Motor neuron (in vitro differentiated cells): ENCODE data around the gene HOXA5. TPM values are rescaled to one million over a fixed set of nuclear protein-coding genes. Genes with fewer than 3 reads are reported as not detected.

Experiments
- ATAC-seq, 8 experiments: fragments of 200-7000 bp; cut with Tn5 transposase; replicated peaks in 6 of 8; 2 replicates each; pipeline ENCODE4 v1.8.0; 2021; ENCODE audit warnings: mild to moderate bottlenecking in 8 of 8, moderate library complexity in 8 of 8
- H3K27ac ChIP-seq, 2 donors: fragments of 250-450 bp; sonication (Bioruptor Pico); 2 replicates each; pipeline ENCODE4 v1.9.0; 2021; ENCODE audit warnings: antibody characterized with exemption in 2 of 2, mild to moderate bottlenecking in 2 of 2, moderate library complexity in 1 of 2
- H3K4me1 ChIP-seq, 2 donors: fragments of 250-450 bp; sonication (Bioruptor Pico); replicated peaks in 1 of 2; 2 replicates each; pipeline ENCODE4 v1.6.1; 2021; ENCODE audit warnings: antibody characterized with exemption in 2 of 2, mild to moderate bottlenecking in 2 of 2, moderate library complexity in 1 of 2
- H3K4me3 ChIP-seq, 5 donors: fragments of 250-450 bp; sonication (Bioruptor Pico); 2 replicates each; pipeline ENCODE4 v1.9.0; 2021; ENCODE audit warnings: antibody characterized with exemption in 5 of 5, mild to moderate bottlenecking in 5 of 5, moderate library complexity in 4 of 5
- WGBS, 10 experiments: fragments of 450-650 bp; shearing (Covaris generic); methylation state at CpG; one replicate each; pipeline ENCODE4 v1.0.0; 2022; 5-methylcytosine and 5-hydroxymethylcytosine counted together
- in situ Hi-C, 9 experiments: fragments of 400-800 bp; cut with MboI; loops; one replicate each; pipeline ENCODE4 v1.15.0; 2021; ENCODE audit warnings: low sequenced_read_pairs in 9 of 9, low pct_unique_long_range_greater_than_20kb in 2 of 9; ENCODE audit not compliant: unreplicated experiment in 9 of 9
- total RNA-seq, 8 experiments: library from RNA; unstranded; fragments of 300-600 nt; gene quantifications; 2 replicates each; pipeline versions ENCODE4 v1.2.3 to v1.2.4, GENCODE V29; 2022

The HOXA5 gene
- total RNA-seq, 8 experiments from 2014 or later = 10.0 to 121 (median 73.0) TPM

- H3K4me3 ChIP-seq = peak overlapping the region; percentile 41 to 87 (median 69)
- WGBS, 10 experiments = 0 to 89% (median 33%) methylated on average over 1 of the region's 1 CpG; no CpG with 5 or more reads in 5 of the 10 experiments
- in situ Hi-C loops = loop anchor here in 1 of 9 experiments (25.0 kb wide), 1 partner anchor 257 kb away; the partner anchor contains the start of gene SKAP2
- peak in 1 of 8 experiments; percentile 2 for ATAC-seq
- peak overlapping the region; percentile 94 to 95 for H3K27ac ChIP-seq
- peaks cover 12 to 54% of the 10 kb centered on the region in 2 donors for H3K4me1 ChIP-seq
Measured at GRCh38 chr7:27119412-27119911, 24.0 kb downstream of the HOXA5 start.

DNA sequence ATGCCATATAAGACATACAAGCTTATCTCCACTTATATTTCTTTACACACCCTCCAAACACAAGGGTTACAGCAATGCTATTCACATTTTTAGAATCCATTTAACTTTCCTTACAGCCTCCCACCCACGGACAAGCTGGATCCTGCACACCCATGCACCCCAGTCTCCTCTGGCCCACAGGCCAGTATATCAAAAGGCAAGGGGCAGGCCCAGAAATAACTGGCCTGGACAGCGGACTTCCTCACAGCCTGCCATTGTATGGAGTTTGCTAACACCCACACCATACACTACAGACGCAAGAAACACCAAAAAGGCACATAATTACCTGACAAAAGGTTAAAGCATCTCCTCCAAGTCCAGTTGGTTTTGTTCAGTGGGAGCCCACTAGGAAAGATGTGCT lies 24.9 kb downstream of the HOXA5 start:
- Histone ChIP-seq H3K4me1 (peaks cover 12 to 48% of the 10 kb centered on the region in 2 donors), H3K4me3 (peak overlapping the region; percentile 61 to 87 (median 80)), H3K27ac (peak overlapping the region; percentile 92 to 94)
- ATAC-seq = no peak
- 0 to 60% (median 20%) methylated on average over 1 to 2 of the region's 3 CpGs; no CpG with 5 or more reads in 3 of the 10 experiments for WGBS, 10 experiments
- in situ Hi-C loops = loop anchor here in 1 of 9 experiments (25.0 kb wide), 1 partner anchor 256 kb away; the partner anchor contains the start of gene SKAP2

- H3K27ac ChIP-seq = peak overlapping the region; percentile 92 to 94
- H3K4me1 ChIP-seq = peaks cover 12 to 42% of the 10 kb centered on the region in 2 donors
- 0 to 100% (median 8%) methylated on average over 1 to 9 of the region's 19 CpGs; no CpG with 5 or more reads in 1 of the 10 experiments for WGBS, 10 experiments
- peak overlapping the region; percentile 61 to 87 (median 80) for H3K4me3 ChIP-seq
- in situ Hi-C loops = loop anchor here in 1 of 9 experiments (25.0 kb wide), 1 partner anchor 256 kb away; the partner anchor contains the start of gene SKAP2
- peak in 1 of 8 experiments; percentile 3 for ATAC-seq
Measured at GRCh38 chr7:27117887-27118491, 25.5 kb downstream of the HOXA5 start.

- in situ Hi-C loops = loop anchor here in 1 of 9 experiments (25.0 kb wide), 1 partner anchor 255 kb away; the partner anchor contains the start of gene SKAP2
- no peak for ATAC-seq
- WGBS, 10 experiments = 0 to 83% (median 8%) methylated on average over 1 to 6 of the region's 12 CpGs; no CpG with 5 or more reads in 6 of the 10 experiments
- peak overlapping the region; percentile 92 to 94 for H3K27ac ChIP-seq
- H3K4me1 ChIP-seq = peaks cover 12 to 38% of the 10 kb centered on the region in 2 donors
- H3K4me3 ChIP-seq = peak overlapping the region; percentile 61 to 87 (median 80)
Measured at GRCh38 chr7:27116962-27117886, 26.3 kb downstream of the HOXA5 start.

DNA sequence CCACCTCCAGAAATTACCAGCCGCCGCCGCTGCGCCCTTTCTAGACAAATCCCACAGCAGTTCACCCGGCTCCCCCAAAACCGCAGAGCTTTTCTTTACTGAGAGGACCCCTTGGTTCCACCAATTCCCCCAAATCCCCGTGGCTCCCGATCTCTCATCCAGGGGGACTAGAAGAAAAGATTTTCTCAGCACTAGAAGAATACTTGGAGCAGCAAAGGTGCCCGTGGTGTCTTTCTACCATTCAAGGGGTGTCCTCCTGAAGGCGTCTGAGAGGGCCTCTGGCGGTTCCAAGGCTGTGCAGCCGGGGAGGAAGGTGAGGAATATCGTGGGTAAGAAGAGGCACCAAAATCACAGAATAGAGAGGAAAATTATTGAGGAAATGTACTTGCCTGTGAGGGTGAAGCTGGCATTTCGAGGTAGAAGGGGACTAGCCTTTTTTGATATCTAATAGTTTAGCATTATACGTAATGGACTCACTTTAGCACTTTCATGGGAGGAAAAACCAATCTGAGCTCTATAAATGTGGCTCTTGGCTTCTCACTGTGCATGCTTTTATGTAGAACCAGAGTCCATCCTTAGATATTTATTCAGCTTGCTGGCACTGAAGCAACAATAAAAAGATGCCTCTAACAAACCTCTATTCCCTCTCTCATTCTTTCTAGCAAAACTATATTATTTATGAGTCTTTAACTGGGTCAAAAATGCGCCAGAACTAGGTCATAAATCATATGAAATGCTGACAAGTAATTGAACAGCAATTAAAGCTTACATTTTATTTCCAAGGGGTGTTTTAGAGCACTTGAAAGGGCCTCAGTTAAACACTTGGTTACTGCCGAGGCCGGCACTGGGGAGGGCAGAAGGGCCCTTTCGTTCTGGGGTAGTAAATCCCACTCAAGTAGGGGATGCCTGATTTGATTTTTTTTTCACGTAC lies 27.2 kb downstream of the HOXA5 start:
- in situ Hi-C loops = loop anchor here in 1 of 9 experiments (25.0 kb wide), 1 partner anchor 254 kb away; the partner anchor contains the start of gene SKAP2
- peak overlapping the region; percentile 92 to 94 for H3K27ac ChIP-seq
- peaks cover 12 to 33% of the 10 kb centered on the region in 2 donors for H3K4me1 ChIP-seq
- WGBS, 10 experiments = 0 to 86% (median 20%) methylated on average over 2 to 18 of the region's 20 CpGs; no CpG with 5 or more reads in 1 of the 10 experiments
- peak overlapping the region; percentile 61 to 87 (median 80) for H3K4me3 ChIP-seq
- ATAC-seq = no peak

DNA sequence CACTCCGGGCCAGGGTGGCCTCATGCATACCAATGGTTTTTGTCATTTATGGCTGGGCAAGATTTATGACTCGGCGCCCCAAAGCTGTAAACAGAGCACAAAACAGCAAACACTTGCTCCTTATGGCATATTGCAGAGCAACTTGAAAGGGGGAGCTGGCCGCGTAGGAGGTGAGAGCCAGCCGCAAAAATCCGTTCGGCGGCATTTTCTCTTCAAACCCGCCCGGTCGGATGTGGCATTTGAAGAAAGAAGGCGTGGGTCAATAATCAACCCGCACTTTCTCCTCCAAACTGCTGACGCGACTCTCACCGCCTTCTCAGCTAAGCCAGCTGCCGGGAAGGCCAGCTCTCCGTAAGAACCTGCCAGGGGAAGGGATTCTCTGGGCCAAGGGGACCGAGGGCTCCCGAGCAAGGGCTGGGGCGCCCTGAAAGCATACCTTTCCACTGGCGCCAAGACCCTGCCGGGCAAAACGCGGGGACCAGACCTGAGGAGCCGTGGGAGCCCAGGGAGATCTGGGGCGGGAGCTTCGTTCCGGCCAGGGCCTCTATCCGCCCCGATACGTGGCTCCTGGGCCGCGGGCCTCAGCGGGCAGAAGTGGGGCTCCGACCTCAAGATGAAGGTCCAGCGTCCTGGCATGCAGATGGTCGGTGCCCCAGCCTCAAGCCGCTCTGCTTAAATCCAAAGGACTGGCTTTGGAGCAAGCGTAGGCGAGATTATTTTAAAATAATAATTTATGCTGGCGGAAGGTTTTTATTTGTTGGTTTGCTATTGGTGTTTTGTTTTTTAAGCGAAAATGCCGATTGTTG lies 28.1 kb downstream of the HOXA5 start:
- in situ Hi-C loops = loop anchor here in 1 of 9 experiments (25.0 kb wide), 1 partner anchor 253 kb away; the partner anchor contains the start of gene SKAP2
- 0 to 97% (median 4%) methylated on average over 2 to 15 of the region's 45 CpGs for WGBS, 10 experiments
- peak in 2 of 8 experiments; percentile 2 to 12 for ATAC-seq
- Histone ChIP-seq H3K4me3 (peak overlapping the region; percentile 61 to 87 (median 80)), H3K4me1 (peaks cover 12 to 26% of the 10 kb centered on the region in 2 donors), H3K27ac (peak overlapping the region; percentile 92 to 94)

DNA sequence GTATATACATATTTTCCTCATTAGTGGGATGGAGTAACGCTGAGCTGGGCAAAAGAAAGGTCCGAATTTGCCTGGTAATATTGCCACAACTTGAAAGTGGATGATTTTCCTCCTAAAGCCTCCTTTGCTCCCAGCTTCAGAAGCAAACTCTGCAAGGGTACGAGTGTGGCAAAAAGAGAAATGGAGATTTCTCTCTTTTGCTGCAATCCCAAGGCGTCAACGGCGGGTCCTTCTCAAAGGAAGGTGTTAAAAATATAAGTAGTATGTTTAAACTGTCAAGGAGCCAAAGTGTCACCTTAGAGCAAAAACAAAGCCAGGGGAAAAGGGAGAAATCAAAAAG lies 28.6 kb downstream of the HOXA5 start:
- Histone ChIP-seq H3K27ac (peak overlapping the region; percentile 92 to 94), H3K4me1 (peaks cover 10 to 26% of the 10 kb centered on the region in 2 donors)
- in situ Hi-C loops = loop anchor here in 1 of 9 experiments (25.0 kb wide), 1 partner anchor 253 kb away; the partner anchor contains the start of gene SKAP2

GRCh38 chr7:27113991-27114769 lies 29.3 kb downstream of the HOXA5 start:
- 0 to 60% (median 5%) methylated on average over 1 to 4 of the region's 26 CpGs; no CpG with 5 or more reads in 7 of the 10 experiments for WGBS, 10 experiments
- Histone ChIP-seq H3K4me3 (peak overlapping the region; percentile 61 to 87 (median 80)), H3K4me1 (peaks cover 10 to 26% of the 10 kb centered on the region in 2 donors), H3K27ac (peak overlapping the region; percentile 92 to 94)
- in situ Hi-C loops = loop anchor here in 1 of 9 experiments (25.0 kb wide), 1 partner anchor 252 kb away; the partner anchor contains the start of gene SKAP2
- ATAC-seq = peak in 7 of 8 experiments; percentile 23 to 48 (median 32)

More for the DNA sequence above, 28.6 kb downstream of the HOXA5 start:
- peak overlapping the region; percentile 61 to 87 (median 80) for H3K4me3 ChIP-seq
- ATAC-seq = no peak
- WGBS, 10 experiments = 0 to 93% (median 5%) methylated on average over 3 to 6 of the region's 6 CpGs; no CpG with 5 or more reads in 4 of the 10 experiments

DNA sequence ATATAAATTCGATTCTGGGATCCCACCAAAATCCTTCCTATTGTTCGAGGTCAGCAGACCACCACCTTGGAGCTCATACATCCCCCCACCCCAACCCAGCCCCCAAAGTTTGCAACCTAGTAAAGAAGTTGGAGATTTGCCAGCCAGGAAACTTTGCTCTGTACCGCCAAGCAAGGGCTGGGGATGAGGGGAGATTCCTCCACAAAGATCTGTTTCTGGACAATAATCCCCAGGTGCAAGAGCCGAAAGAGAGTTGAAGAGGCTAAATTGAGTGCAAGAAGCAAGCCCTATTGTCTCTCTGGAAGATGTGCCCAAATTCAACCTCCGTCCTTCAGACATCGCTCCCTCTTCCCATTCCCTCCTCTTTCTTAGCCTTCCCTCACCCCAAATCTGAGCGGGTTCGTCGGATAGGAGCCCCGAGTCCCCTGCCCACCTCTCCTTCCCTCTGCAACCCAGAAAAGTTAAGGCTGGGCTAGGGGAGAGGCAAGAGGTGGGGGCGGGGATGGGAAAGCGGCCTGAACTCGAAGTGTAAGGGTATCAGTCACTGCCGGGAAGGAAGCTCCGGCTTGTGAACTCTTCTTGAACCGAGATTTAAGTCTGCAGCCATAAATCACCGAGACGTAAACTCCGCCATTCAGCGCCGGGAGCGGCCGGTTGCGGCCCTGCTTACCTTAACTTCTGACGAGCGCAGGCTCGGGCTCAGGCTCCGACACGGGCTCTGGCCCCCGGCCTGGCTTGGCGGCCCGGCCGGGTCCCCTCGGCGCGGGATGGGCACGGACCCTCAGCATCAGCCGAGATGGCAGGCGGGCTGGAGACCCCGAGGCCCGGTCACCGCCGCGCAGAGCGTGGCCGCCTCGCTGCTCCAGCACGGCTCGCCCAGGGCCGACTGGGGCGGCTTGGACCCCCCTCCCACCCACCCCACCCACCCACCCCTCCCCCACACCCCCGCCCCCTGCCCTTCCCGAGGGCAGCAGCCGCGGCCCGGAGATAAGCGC lies 30.2 kb downstream of the HOXA5 start:
- peaks cover 14 to 26% of the 10 kb centered on the region in 2 donors for H3K4me1 ChIP-seq
- 0 to 90% (median 4%) methylated on average over 1 to 20 of the region's 57 CpGs; no CpG with 5 or more reads in 1 of the 10 experiments for WGBS, 10 experiments
- in situ Hi-C loops = loop anchor here in 1 of 9 experiments (25.0 kb wide), 1 partner anchor 251 kb away; the partner anchor contains the start of gene SKAP2
- H3K27ac ChIP-seq = peak overlapping the region; percentile 92 to 94
- H3K4me3 ChIP-seq = peak overlapping the region; percentile 61 to 87 (median 80)
- peak in 7 of 8 experiments; percentile 37 to 68 (median 50) for ATAC-seq
